ENCODE data around the gene DENND1B. TPM values are rescaled to one million over a fixed set of nuclear protein-coding genes. Genes with fewer than 3 reads are reported as not detected.
A peak's percentile ranks its signal among the peaks of the same experiment; 100 is the strongest.

The DENND1B gene
- polyA plus RNA-seq, 2 of the 4 experiments (the other 2 are of a cell fraction), result 2.9 to 10.5 TPM

DNA sequence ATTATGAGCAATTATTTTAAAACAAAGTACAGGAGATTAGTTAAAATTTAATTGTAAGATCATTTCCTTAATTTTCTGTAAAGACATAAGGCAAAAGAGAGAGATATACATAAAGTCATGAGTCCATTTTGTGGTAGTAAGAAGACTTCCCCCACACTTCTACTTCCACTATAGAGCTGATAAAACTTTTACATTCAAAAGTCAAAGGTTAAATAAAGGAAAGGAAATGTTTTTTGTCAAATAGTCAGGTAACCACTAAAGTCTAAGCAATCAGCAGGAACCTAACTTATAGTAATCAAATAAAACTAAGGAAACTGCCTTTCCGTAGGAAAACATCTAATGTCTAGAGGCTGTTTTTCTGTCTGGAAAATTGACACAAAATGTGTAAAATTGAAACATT lies 110.9 kb downstream of the DENND1B start:
- no peak for ATAC-seq
- H3K9me3 ChIP-seq, result no peaks in the 10 kb centered on the region
- ChIA-PET POLR2A (no interaction called here), CTCF (interaction anchor here (1.1 kb wide), 1 partner anchor 204 kb away, joined by 3 read pairs; no protein-coding TSS in a partner anchor)
- H3K27ac ChIP-seq, result no peak overlapping the region
- no peak overlapping the region for H3K4me2 ChIP-seq
- WGBS (ENCODE audit: missing lambda C conversion rate), result 91% methylated on average over 1 of the region's 1 CpG
- no peak for FAIRE-seq
- DNase-seq (ENCODE audit: low read depth in 1 of 2, low spot score in 1 of 2), result no peak
- H3K4me1 ChIP-seq, result 0 out of 3 replicates have a peak, but pooled peaks cover 4% of the 10 kb centered on the region
- H3K4me3 ChIP-seq, result no peak overlapping the region
- no peak for TF ChIP-seq POLR2A (IDR thresholded peaks at IDR 0.05; ENCODE audit: low read length)
- no peak for TF ChIP-seq E2F6 (IDR thresholded peaks at IDR 0.05; ENCODE audit: borderline replicate concordance, low read depth)
- TF ChIP-seq ZC3H11A (IDR thresholded peaks at IDR 0.05), result no peak
- TF ChIP-seq CBX8 (IDR thresholded peaks at IDR 0.05), result no peak
- TF ChIP-seq RCOR1 (IDR thresholded peaks at IDR 0.05; ENCODE audit: low read depth, low read length), result no peak
- TF ChIP-seq MAZ (IDR thresholded peaks at IDR 0.05; ENCODE audit: borderline replicate concordance, low read depth, low read length), result no peak
- no peak for TF ChIP-seq HOXB13 (CRISPR knock-in tag; IDR thresholded peaks at IDR 0.05; ENCODE audit: low read depth)
- TF ChIP-seq ZSCAN20 (CRISPR knock-in tag; IDR thresholded peaks at IDR 0.05), result no peak
- TF ChIP-seq MYC (IDR thresholded peaks at IDR 0.05; ENCODE audit: borderline replicate concordance, low read length), result no peak
- no peak for TF ChIP-seq MAFK (IDR thresholded peaks at IDR 0.05; ENCODE audit: partially characterized antibody)
- no peak for TF ChIP-seq EHF (CRISPR knock-in tag; IDR thresholded peaks at IDR 0.05)
- TF ChIP-seq MAX (IDR thresholded peaks at IDR 0.05), result no peak
- TF ChIP-seq TP53 (CRISPR knock-in tag; IDR thresholded peaks at IDR 0.05), result no peak
- TF ChIP-seq HEYL (CRISPR knock-in tag; IDR thresholded peaks at IDR 0.05), result no peak
- TF ChIP-seq RAD21 (conservative IDR thresholded peaks at IDR 0.05 in 1 of 2, IDR thresholded peaks at IDR 0.05 in 1 of 2), result no peak
- TF ChIP-seq, protein P1, sequence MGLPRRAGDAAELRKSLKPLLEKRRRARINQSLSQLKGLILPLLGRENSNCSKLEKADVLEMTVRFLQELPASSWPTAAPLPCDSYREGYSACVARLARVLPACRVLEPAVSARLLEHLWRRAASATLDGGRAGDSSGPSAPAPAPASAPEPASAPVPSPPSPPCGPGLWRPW (IDR thresholded peaks at IDR 0.05), result no peak
- TF ChIP-seq HOXB5 (CRISPR knock-in tag; IDR thresholded peaks at IDR 0.05), result no peak
- TF ChIP-seq EHMT2 (IDR thresholded peaks at IDR 0.05; ENCODE audit: low read depth), result no peak
- no peak for TF ChIP-seq FOSB (CRISPR knock-in tag; IDR thresholded peaks at IDR 0.05)

- Histone ChIP-seq H3K9me3 (no peaks in the 10 kb centered on the region), H3K4me3 (no peak overlapping the region), H3K4me2 (peak overlapping the region; percentile 9; the same call in 1 of the 3 replicates), H3K4me1 (0 out of 3 replicates have a peak, but pooled peaks cover 4% of the 10 kb centered on the region), H3K27ac (no peak overlapping the region)
- ChIA-PET POLR2A (no interaction called here), CTCF (no interaction called here)
- no peak for DNase-seq (ENCODE audit: low read depth in 1 of 2, low spot score in 1 of 2)
- TF ChIP-seq TP53 (CRISPR knock-in tag; IDR thresholded peaks at IDR 0.05) (no peak), HDAC2 (IDR thresholded peaks at IDR 0.05) (no peak), CBX8 (IDR thresholded peaks at IDR 0.05) (no peak)
- 52% methylated on average over 4 of the region's 4 CpGs for WGBS (ENCODE audit: missing lambda C conversion rate)
- FAIRE-seq, result no peak
- peak; percentile 39 to 53; a peak in 4 of 6 replicates for ATAC-seq
Observed at GRCh38 chr1:197663162-197663953, 111.9 kb downstream of the DENND1B start.

DNA sequence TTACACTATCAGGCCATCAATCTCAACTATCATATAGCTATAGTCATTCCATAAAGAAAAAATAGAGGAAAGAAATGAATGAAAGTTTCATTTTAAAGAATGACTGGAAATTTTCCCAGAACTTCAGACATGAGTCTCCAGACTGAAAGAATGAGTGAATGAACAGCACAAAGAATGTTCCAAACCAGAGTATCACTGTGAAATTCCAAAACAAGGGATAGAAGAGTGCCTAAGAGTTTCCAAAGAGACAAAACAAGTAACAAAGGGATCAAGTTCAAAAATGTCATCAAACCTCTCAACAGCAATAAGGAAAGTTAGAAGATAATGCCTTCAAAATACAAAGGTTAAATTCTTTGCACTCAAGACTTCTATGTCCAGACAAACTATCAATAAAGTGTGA lies 114.9 kb downstream of the DENND1B start:
- ATAC-seq (no peak), FAIRE-seq (no peak), DNase-seq (ENCODE audit: low read depth in 1 of 2, low spot score in 1 of 2) (no peak)
- Histone ChIP-seq H3K4me1 (0 out of 3 replicates have a peak, but pooled peaks cover 4% of the 10 kb centered on the region), H3K4me3 (no peak overlapping the region), H3K9me3 (no peaks in the 10 kb centered on the region), H3K4me2 (no peak overlapping the region), H3K27ac (no peak overlapping the region)
- ChIA-PET CTCF (no interaction called here), POLR2A (no interaction called here)
- TF ChIP-seq POLR2A (IDR thresholded peaks at IDR 0.05; ENCODE audit: low read length) (no peak), USF2 (IDR thresholded peaks at IDR 0.05) (no peak), POLR2AphosphoS2 (conservative IDR thresholded peaks at IDR 0.05; ENCODE audit: low read length) (no peak), CBX8 (IDR thresholded peaks at IDR 0.05) (no peak), CHD2 (IDR thresholded peaks at IDR 0.05; ENCODE audit: low read length, partially characterized antibody) (no peak), EHF (CRISPR knock-in tag; IDR thresholded peaks at IDR 0.05) (no peak), HMGXB4 (CRISPR knock-in tag; IDR thresholded peaks at IDR 0.05; ENCODE audit: borderline replicate concordance) (no peak)

All from A549 (cell line).